NCI-H1436 treated with DMSO at 0.1 percent for 48 hours (cell line): ENCODE results near the gene NPLOC4.

Experiments
- DNase-seq: peaks from one replicate; lab custom pipeline; 2025; lab: John Stamatoyannopoulos, UW

Gene NPLOC4

GRCh38 chr17:81566461-81567126 lies 70.3 kb downstream of the NPLOC4 start:
- DNase-seq, result no peak

- no peak for DNase-seq
These were observed 71.7 kb downstream of the NPLOC4 start for GRCh38 chr17:81565231-81565630.

GRCh38 chr17:81564778-81565177 lies 72.1 kb downstream of the NPLOC4 start:
- no peak for DNase-seq

- DNase-seq, result no peak
These were observed 72.9 kb downstream of the NPLOC4 start for GRCh38 chr17:81563861-81564586.

DNA sequence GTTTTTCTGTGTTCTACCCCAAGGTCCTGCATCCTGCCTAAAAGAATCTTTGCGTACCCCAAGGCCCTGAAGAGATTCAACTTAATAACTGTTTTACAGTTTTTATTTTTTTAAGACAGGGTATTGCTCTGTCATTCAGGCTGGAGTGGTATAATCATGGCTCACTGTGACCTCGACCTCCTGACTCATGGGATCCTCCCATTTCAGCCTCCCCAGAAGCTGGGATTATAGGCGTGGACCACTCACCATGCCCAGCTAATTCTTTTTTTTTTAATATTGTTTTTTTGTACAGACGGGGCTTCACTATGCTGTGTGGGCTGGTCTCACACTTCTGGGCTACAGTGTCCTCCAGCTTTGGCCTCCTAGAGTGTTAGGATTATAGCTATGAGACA lies 75.4 kb downstream of the NPLOC4 start:
- DNase-seq, result no peak

- DNase-seq, result no peak
These were observed 77.7 kb downstream of the NPLOC4 start for GRCh38 chr17:81558941-81559806.

DNA sequence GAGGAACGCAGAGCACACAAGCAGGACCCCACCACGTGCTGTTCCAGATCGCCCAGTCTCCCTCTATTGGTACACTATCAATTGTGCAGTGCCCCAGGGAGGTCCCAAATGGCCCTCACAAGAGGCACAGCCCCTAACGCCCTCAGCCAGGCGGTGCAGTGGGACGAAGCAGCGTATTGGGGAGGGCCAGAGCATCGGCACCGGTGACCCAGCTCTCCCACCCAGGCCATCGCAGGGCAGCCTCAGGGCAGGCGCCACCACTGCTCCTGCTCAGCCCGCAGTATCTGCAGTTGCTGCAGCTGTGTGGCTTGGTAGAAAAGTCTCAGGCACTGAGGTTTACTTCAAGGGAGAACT lies 78.8 kb downstream of the NPLOC4 start:
- DNase-seq, result no peak

DNA sequence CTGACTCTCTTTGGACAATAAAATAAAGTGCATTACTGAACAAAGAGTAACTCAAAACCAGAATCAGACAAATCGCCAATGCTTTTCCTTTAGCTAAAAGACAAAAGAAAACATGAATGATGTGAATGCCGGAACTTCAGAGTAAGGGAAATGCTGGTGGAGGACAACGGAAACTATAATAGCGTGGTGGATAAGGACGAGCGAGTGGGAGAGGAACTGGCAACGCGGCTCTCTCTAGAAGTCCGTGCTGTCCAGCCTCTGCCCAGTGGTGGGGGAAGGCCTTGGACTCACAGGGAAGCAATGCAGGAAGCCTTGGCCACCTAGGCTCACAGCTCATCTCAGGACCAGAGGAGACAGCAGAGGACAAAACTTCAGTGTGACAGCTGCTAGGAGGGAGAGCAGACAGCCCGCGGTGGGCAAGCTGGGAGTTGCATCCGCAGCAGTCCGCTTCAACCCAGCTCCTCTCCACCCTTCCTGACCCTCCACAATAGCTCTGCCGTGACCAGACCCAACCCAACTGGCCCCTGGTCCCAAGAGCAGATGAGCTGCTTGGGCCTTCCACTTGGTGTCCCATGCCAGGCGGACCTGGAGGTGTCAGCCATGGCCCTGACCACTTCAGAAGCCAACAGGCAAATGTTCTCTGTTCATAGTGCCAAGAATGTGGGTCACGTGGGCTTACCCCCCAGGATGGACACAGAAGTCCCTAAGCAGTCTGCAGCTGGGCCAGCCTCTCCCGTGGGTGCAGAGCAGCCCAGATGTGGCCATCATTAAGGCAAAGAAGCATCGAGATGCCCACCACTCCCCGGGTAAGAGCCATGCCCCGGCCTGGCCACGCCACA lies 79.4 kb downstream of the NPLOC4 start:
- no peak for DNase-seq

- DNase-seq, result no peak
These were observed 80.0 kb downstream of the NPLOC4 start for GRCh38 chr17:81556863-81557262.

DNA sequence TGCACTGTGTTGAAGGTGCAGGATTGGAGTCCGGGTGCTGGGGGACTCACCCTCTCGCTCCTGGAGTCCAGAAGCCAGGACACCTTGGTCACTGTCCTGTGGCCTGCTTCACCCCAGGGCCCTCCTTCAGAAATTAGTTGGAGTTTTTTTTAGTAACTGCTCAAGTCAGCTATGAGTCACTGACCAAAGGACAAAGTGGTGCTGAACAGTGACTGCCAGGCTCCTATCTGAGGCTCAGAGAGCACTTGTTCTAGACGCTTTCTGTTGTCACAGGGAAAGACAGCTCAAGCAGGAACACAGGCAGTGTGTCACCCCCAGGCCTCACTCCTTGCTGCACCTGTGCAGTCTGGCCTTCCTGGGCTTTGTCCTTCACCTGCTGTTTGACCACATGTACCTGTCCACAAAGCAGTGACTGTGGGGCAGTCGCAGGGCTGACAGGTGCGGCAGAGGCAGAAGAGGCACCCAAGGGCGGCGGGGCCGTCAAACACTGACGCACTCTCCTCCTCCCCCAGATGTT lies 80.7 kb downstream of the NPLOC4 start:
- DNase-seq, result no peak

DNA sequence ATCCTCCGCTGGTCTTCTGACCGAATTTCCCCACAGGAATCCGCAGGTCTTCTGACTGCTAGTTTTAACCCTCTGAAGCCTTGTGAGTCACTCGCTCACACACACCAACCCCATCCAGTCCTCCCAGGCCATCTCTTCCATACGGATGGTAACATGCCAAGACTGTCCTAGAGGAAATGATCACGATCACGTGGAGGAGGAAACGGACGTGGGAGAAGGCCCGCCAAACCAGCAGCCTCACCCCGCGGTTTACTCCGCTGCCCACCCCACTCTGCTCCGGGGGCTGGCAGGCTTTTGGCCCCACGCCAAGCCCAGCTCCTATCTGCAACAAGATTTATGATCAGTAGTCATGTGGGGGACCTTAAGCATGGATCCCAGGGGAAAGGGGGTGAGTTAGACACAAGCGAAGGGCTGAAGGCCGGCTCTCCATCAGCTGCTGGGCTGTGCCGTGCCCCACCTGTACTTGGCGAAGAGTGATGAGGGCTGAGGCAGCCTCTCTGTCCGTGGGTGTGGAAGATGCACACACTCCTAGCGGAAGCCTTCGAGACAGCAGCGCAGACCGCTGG lies 83.2 kb downstream of the NPLOC4 start:
- peak; percentile 49 for DNase-seq

DNA sequence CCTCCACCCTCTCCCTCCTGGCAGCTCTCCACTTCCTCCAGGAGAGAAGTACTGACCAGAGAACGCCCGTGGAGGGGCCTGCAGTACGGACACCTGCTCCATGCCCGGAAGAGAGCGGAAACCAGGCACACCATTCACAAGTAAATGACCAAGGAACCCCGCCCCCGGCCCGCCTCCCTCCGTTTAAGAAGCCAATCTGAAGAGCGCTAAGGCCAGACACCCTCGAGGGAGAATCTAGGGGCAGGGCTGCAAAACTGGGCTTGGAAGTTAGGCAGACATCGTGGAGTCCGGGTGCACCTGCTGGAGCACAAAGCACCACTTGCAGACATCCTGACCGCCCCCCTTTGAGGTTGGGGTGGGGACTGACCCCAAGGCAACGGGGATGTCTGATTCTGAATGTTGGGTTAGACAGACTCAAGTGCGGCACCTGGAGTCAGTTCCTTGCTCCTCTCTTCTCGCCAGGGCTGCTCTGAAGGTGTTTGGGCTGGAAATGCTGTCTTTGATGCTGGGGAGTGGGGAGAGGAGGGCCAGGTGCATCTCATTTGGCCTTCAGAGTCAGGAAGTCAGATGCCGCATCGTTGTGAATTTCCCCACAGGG lies 83.8 kb downstream of the NPLOC4 start:
- peak; percentile 71 for DNase-seq

DNA sequence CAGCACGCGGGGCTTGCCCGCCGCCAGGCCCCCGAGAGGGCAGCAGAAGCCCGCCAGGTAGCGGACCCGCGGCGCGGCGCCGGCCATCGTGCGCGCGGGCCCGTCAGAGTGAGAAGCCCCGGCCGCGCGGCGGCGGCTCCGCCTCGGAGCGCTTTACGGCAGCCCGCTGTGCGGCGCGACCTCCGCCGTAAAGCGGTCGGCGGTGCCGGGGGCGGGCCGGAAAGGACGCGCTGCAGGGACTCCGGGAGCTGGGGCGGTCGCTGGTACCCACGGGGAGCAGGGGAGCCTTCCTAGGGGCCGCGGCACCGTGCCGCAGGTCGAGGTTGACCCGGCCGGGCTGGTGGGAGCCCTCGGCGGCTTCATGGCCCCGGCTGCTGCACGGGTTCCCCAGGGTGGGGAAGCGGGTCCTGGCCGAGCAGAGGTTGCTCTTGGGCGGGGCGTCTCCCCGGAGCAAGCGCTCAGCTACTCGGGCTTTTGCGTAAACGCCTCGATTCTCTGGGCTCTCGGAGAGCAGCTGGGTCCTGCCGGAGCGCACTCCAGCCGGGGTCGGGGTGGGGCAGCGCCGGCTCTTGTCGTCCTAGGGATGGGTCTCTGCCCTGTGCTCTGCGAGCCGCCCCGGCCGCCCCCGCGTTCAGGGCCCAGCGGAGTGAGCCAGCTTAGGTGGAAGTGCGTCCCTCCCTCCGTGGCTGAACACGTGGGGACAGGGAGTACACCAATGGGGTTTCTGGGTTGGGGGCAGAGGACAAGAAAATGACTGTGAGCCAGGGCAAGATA lies 84.5 kb downstream of the NPLOC4 start, which contains the start of gene FAAP100:
FAAP100 (minus strand) TSS at position 110 of the 774 bp plus-strand sequence; CDS start at position 87, 23 bp downstream.
- no peak for DNase-seq

DNA sequence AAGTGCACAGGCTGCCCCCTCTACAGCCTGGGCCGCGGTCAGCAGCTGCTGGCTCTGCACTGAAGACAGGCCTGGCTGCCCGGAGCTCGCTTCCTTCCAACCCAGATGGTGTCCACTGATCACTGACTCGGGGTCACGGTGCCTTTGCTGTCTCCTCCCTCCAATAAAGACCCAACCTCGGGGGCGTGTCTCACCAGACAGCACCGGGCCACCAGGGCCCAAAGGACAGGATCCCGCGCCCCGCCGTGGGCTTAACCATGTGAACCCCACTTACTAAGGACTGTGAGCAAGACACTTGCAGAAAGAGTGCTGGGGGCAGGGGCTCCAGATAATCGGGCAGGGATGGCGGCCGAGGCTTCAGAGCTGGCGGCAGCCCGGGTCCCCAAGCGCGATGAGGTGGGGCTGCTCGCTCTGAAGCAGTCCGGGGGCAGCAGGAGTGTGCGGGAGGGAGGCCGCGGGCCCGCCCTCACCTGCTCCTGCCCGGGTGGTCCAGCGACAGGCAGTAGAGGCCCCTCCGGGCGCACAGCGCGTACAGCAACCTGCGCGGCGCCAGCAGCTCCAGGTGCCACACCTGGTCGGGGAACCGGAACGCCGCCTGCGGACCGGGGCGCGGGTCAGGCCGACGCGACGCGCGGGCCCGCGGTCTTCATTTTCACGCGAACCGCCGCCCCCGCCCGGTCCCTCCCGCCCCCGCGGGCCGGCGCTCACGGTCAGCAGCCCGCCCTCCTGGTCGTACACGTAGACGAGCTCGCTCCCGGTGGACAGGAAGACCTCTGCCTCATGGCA lies 85.3 kb downstream of the NPLOC4 start:
- no peak for DNase-seq

GRCh38 chr17:81550830-81551457 lies 86.0 kb downstream of the NPLOC4 start:
- no peak for DNase-seq

DNA sequence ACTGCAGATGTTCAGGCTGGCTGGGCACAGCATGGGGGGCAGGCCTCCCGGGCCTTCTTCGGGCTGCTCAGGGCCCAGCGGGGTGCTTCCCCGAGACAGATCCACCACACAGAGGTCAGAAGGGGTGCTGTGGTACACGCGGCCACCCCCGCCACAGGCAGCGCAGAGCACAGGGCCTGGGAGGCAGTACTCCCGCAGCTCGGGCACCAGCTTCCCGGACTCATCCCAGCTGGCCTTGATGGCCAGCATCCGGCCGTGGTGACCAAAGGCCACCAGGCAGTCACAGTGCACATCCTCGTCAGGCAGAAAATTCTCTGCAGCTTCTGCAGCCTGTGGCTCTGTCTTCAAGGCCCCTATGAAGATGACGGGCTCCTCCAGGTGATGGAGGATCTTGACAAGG lies 86.6 kb downstream of the NPLOC4 start:
- no peak for DNase-seq

DNA sequence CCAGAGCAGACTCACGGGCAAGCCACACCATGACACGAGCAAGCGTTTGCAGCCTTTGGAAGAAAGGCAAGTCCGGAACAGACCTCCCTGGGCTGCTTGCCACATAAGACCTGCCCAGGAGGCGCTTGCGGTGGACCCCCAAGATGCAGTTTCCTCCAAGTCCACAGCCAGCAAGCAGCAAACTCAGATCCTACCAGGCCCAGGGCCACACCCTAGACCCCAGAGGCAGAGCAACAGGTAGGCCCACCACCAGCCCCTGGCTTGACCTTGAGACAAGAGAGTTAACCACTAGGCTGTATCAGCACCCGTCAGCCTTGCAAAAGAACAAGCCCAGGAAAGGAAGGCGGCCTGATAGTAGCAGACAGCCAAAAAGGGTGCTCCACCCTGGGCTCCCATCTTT lies 87.1 kb downstream of the NPLOC4 start:
- no peak for DNase-seq

- no peak for DNase-seq
These were observed 87.8 kb downstream of the NPLOC4 start for GRCh38 chr17:81549031-81549557.

- no peak for DNase-seq
These were observed 89.3 kb downstream of the NPLOC4 start for GRCh38 chr17:81547614-81547982.
